ENCODE results near the gene MCIDAS.

GRCh38 chr5:55188656-55189540 is 38.2 kb downstream of the MCIDAS start:
- TF ChIP-seq, protein P1, sequence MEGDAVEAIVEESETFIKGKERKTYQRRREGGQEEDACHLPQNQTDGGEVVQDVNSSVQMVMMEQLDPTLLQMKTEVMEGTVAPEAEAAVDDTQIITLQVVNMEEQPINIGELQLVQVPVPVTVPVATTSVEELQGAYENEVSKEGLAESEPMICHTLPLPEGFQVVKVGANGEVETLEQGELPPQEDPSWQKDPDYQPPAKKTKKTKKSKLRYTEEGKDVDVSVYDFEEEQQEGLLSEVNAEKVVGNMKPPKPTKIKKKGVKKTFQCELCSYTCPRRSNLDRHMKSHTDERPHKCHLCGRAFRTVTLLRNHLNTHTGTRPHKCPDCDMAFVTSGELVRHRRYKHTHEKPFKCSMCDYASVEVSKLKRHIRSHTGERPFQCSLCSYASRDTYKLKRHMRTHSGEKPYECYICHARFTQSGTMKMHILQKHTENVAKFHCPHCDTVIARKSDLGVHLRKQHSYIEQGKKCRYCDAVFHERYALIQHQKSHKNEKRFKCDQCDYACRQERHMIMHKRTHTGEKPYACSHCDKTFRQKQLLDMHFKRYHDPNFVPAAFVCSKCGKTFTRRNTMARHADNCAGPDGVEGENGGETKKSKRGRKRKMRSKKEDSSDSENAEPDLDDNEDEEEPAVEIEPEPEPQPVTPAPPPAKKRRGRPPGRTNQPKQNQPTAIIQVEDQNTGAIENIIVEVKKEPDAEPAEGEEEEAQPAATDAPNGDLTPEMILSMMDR (IDR thresholded peaks at IDR 0.05), result no peak
- no peak for TF ChIP-seq EZH2 (IDR thresholded peaks at IDR 0.05; ENCODE audit: borderline replicate concordance, insufficient read depth, low read depth, low read length, poor library complexity, severe bottlenecking)

Data from B cell (primary cell).